Measurements from ENCODE around the gene SLC17A3.

Gene SLC17A3

DNA sequence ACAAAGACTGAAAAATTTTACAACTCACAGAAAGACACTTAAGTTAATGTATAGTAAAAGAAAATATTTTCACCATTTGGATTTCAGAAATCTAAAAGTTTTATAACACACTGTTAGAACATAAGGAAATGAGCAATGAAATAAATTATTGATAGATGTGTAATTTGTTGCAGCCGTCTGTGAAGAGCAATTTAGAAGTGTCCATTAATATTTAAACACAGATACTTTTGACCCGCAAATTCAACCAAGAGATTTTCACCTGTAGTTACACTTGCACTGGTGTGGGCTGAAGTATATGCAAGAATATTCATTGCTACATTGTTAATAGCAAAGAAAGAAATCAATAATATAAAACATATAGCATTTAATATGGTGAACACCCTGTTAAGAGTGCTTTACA lies 14.6 kb upstream of the SLC17A3 start:
- no peak for DNase-seq

DNA sequence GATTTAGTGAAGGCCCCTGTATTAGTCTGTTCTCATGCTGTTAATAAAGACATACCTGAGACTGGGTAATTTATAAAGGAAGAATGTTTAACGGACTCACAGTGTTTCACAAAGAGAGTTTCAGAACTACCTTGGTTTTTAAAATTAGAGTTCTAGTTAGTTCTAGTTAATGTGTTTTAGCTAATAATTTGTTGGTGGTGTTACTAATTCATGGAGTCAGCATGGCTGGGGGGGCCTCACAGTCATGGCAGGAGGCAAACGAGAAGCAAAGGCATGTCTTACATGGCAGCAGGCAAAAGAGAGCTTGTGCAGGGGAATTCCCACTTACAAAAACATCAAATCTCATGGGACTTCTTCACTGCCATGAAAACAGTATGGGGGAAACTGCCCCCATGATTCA lies 12.0 kb upstream of the SLC17A3 start:
- no peak for DNase-seq

DNA sequence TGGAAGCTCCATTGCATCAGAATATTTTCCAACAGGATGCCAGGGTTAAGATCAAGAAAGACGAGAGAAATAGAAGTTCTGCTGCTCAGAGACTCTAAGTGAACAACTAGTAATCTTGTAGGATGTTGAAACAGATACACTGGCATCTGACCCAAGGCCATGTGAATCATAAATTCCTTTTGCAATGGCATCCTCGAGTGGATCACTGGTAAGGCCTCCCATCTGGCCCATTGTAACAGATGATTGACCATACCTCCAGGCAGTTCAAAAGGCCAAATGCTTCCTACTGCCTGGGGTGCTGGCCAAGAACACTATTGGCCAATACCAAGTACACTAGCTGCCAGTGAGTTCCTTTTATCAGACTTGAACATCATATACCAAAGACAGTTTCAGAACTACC lies 9.9 kb upstream of the SLC17A3 start:
- DNase-seq, result no peak

DNA sequence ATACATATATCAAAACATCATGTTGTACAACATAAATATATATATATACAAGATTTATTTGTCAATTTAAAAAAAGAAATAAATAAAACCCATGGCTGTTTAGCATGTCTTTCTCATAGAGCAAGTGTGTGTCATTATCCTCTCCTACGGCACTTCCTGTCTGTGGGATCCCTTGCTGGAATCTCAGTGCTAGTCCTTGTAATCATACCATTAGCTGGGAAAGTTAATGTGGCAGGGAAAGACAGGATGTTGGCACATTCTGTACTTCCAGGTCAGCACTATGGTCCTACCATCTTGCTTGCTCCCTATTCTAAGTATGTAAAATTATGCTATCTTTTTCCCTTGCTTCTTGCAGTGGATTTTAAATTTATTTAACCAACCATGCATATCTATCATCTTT lies 9.5 kb upstream of the SLC17A3 start:
- DNase-seq, result no peak

DNA sequence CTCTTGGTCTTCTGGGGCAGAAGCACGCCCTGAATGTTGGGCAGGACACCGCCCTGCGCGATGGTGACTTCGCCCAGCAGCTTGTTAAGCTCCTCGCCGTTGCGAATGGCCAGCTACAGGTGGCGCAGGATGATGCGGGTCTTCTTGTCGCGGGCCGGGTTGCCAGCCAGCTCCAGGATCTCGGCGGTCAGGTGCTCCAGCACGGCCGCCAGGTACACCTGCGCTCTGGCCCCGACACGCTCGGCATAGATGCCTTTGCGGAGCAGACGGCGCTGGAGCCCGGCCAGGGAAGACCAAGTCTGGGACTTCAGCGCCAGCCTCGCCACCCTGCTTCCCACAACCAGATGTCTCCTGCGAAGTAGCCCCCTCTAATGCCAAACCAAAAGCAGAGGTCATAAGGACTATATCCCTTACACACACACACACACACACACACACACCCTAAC lies 8.0 kb upstream of the SLC17A3 start:
- DNase-seq, result no peak

DNA sequence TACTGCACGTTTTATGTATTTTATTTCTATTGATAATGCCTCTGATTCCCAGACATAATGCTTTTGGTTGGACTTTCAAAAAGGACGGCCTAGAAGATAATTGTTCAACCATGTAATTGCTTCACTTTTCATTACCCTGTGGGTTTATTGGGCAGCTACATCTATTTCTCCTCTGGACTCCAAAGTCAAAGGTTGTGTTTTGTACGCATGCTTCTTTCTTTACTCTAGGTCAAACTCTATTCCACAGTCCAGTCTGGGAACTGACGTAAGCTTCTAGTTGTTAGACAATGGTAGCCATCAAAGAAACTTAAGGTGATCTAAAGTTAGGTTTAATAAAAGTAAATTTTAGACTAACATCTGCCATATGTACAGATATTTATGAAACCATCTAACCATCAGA lies 6.6 kb upstream of the SLC17A3 start:
- no peak for DNase-seq

DNA sequence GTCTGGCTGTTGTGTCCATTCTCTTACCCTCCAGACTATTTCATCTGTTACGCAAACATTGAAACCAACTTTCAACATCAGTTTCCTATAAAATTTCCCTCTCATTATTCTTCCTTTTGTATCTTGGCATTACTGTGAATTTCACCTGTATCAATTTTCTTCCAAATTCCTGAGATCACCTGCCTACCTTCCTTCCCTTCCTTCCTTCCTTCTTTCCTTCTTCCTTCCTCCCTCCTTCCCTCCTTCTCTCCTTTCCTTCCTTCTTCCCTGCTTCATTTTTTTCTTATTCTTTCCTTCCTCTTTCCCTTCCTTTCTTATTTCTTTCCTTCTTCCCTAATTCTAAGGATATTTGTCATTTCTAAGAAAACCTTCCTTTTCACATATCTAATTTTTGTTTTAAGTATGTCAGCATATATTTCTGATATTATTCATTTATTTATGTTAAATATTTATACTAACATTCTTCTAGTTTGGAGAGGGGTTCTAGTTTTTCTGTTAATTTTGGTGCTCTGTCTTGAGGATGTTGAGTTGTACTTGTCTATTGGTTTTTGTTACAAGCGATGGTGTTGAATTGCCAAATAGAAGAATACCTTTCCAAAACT lies 4.8 kb upstream of the SLC17A3 start:
- DNase-seq, result no peak

DNA sequence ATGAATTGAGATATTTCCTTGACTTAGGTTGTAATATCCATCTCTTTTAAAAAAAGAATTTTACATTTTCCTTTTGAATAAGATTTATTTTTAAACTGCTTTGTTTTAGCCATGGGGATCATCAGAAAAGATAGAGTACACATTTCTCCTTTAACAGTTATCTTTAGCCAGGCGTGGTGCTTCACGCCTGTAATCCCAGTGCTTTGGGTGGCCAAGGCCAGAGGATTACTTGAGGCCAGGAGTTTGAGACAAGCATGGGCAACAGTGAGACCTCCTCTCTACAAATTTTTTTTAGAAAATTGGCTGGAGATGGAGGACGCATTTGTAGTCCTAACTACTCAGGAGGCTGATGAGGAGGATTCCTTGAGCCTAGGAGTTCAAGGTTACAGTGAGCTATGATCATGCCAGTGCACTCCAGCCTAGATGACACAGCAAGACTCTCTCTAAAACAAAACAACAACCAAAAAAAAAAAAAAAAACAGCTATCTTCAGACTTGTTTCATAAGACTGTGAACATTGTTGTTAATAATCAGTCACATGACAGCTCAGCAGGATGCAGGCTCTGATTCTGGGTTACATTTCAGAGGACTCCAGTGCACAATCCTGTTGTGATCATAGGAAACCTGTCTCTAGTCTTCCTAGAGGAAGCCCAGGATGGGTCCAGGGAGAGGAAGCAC lies 2.0 kb upstream of the SLC17A3 start:
- no peak for DNase-seq

DNA sequence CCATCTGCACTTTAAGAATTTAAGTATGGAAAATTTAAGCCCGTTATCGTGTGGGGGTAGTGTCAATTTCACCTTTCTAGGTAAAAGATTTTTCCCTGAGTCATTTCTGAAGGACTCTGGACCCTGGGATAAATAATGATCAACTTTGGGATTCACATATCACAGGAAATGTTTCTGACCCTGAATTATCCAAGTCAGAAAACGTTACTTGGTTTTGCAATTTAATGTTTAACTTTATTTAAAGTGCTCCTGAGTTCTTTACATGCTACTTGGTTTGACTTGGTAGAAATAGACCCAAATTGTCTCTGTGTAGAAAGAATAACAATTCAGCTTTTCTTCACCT lies 1.5 kb upstream of the SLC17A3 start:
- no peak for DNase-seq

DNA sequence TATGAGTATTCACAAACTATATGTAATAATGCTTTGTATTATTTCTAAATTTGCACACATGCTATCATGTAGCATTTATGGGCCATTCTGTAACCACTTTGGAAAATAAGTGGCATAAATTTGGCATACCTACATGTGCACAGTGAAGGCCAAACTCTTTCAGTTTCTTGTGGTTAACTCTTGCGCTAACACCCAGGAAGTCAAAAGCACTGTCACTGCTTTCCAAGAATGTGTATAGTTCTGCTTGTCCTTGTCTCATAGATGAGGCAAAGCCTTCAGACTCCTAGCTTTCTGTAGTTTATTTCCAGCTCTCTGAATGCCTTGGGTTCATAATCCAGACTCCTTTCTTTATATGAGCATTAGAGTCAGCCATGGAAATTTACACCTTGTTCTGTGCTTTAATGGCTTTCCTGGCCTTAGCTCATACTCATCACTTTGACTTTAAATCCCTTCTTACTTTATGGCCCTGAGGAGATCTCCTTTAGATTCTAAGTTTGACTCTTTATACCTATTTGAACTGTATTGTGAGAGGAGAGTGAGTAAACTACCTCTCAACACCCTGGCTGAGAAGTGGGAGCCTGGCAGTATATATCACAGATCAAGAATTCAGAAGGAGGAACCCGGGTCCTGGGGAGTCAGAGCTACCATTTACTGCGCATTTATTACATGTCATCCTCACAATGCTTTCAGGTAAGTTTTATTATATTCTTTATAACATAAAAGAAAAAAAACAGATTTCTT lies 949 bp upstream of the SLC17A3 start:
- no peak for DNase-seq

DNA sequence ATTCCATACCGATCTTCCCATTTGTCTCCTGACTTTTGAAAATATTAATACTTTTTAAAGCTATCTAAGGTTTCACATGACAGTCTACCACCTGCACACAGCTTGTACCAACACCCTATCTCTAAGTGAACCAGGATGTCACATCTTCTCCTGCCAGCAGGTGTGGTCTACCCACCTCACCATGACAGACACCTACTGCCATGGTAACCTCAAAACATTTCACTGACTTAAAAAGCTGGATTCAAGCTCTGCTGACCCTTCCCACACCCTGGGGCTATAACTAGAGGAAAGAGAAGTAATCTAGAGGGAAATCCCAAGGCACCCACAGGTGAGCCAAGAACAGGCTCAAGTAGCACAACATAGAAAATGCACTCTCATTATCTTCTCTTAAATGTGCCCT lies 1.2 kb downstream of the SLC17A3 start:
- no peak for DNase-seq

DNA sequence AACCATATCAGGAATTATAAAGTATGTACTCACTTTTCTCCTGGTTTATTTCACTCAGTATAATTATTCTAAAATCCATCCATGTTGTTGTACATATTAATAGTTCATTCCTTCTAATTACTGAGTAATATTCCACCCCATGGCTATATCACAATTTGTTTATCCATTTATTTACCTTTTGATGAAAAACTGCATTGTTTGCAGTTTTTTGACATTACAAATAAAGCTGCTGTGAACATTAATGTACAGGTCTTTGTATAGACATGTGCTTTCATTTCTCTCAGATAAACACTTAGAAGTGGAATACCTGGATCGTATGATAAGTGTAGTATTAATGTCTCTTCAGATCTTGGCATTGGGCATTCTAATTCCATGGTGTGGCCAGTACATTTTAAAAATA lies 4.2 kb downstream of the SLC17A3 start:
- DNase-seq, result no peak

DNA sequence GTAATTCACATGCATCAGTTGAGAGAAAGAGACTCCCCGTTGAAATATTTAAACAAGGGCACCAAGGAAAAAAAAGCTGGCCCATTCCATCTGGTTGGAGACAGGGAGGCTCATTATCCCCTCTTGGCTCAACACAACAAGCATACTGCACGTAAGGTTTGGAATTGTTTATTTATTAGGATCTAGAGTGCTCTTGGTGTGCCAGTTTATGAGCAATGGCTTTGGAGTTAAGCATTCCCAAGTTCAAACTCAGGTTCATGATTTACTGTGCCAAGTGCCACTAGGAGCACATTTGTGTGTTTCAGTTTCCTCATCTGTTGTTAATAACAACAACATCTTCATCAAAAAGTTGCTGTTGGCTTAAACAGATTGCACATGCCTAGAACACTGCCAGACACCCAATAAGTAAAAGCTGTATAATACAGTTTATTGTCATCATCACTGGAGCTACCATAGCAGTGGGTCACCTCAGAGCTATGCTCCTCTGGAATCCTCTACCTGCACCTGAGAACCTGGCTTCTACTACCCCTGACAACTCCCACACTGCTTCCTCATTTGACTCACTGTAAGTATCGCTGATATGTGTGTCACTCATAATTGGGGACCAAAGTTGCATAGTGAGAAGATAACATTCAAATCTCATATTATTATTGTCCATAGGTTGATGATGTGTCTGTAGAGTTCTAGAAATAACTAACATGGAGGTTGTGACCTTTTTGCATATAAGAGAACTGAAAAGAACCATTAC lies 5.4 kb downstream of the SLC17A3 start:
- DNase-seq, result no peak

DNA sequence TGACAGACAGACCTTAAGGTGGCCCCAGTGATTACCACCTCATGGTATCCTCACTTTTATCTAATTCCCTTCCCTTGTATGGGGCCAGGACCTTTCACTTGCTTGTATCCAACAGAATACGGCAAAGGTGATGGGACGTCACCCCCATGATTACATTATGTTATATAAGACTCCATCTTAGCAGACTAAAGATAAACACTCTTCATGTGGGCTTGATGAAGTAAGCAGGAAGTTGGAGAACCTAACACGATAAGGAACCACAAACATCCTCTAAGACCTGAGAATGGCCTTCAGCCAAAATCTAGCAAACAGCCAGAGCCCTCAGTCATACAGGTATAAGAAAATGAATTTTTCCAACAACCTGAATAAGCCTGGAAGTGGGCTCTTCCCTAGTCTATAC lies 8.0 kb downstream of the SLC17A3 start:
- DNase-seq, result no peak

DNA sequence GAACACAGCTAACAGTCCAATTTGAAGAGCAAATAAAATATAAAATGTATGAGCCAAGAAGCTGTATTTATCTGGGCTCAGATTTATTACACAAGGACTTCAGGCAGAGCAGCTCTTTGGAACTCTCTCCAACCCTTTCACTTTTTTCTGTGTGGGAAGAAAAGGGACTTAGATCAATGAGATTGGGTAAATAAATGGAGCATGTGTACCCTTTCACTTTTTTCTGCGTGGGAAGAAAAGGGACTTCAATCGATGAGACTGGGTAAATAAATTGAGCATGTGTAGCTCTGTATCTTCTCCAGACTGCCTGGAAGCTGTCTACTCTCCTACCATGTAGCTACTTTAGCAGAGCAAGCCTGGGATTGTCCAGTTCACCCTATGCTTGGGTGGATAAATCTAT lies 10.7 kb downstream of the SLC17A3 start:
- DNase-seq, result no peak

DNA sequence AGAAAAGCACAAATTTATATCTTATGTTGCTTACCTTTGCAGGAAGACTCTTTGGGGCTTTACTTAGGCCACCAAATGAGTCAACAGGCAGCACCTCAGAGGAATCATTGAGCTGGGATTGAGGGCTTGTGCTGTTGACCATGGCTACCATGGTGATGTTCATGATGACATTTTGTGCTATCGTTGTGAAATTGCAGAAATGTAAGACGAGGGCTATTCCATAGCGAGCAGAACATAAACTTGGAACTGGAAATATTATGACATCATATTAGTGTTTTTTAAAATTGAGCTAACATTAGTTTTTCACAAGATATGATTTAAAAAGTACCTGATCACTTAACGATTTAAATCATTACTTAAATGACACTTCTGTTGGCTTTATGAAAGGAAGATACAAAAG lies 11.8 kb downstream of the SLC17A3 start:
- DNase-seq, result no peak

DNA sequence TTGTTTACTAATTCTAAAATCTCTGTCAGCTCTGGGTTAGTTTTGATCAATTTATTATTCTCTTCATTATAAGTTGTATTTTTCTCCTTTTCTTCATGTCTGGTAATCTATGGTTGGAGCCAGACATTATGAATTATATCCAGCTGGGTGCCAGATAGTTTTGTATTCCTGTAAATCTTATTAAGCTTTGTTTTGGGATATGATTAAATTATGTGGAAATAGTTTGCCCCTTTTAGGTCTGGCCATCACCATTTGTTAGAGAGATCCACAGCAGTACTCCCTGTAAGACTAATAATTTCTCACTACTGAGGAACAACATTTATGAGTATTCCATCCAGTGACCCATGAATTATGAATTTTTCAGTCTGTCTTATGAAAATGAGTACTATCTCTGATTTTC lies 21.3 kb downstream of the SLC17A3 start:
- DNase-seq, result no peak

DNA sequence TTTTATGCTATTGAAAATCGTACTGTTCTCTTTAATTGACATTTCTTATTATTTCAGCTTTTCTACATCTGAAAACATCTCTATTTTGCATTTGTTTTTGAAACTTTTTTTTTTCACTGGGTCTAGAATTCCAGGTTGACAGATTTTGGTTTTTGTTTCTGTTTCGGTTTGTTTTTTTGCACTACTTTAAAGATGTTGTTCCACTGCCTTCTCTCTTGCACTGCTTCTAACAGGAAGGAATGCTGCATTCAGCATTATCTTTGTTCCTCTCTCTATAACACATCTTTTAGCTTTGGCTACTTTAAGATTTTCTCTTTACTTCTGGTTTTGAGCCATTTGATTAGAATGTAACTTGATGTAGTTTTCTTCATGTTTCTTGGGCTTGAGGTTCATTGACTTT lies 22.1 kb downstream of the SLC17A3 start:
- DNase-seq, result no peak

DNA sequence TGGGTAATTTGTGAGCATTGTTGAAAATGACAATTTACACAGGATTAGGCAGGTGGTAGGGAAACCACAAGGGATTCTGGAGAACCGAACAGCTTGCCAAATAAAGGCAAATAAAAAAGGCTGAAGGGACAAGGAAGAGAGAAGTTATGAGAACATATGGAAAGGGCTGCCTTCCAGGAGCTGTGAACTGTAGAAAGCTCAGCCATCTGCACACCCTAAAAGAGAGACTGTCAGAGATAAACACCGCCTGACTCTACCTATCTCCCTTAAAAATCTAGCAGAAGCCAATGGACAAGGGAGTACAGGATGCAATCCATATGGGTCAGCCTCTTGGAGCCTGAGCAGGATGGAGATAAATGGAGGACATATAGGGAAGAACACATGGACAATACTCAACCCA lies 29.5 kb downstream of the SLC17A3 start:
- no peak for DNase-seq

DNA sequence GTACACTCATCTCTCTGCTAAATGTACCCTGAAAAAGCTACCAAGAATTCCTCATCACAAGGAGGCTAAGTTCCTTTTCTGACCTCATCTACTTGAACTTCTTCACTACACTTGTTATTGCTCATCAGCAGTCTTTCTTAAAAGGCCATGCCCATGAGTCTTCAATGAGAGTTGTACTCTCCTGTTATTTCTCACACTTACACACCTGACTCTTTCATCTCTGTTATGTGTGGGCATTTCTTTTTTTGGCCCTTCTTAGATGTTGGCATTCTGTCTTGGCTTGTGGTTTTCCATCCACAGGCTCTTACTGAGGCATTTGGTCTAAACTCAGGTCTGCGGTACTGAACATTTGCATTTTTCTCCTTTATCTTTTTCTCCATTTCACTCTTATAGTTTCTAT lies 31.5 kb downstream of the SLC17A3 start:
- DNase-seq, result no peak

DNA sequence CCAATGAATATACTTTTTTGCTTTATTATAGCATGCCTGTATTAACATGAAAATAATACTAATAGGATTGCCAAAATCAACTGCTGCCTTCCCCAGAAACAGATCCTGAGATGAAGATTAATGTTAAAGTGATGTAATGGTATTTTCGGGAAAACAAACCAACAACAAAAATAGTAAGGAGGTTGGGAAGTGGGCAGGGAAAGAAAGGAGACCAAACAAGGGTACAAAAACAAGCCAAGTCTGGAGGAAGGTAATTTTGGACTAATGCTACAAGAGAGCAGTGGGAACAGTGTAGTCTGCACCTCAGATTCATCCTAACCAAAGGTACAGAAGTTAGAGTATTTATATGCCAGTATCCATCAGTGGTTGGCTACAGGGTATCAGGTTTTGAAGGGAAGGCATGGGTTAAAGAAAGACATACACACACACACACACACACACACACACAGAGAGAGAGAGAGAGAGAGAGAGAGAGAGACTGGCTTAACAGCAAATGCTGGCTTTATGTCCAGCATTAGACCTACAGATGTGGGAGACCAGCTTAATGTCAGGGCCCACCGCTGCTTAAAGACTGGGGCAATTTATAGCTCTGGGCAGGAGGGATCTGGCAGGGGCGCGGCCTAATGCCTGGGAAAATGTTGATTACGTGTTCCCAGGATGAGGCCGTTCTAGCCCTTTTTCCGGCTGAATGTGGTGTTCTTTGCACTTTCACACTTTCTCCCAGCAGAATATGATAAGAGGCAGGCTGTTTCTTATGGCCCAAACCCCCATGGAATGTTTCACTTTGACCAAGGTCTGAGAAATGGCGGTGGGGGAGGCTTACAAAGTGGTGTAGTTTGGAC lies 38.4 kb downstream of the SLC17A3 start:
- peak; percentile 26 for DNase-seq

DNA sequence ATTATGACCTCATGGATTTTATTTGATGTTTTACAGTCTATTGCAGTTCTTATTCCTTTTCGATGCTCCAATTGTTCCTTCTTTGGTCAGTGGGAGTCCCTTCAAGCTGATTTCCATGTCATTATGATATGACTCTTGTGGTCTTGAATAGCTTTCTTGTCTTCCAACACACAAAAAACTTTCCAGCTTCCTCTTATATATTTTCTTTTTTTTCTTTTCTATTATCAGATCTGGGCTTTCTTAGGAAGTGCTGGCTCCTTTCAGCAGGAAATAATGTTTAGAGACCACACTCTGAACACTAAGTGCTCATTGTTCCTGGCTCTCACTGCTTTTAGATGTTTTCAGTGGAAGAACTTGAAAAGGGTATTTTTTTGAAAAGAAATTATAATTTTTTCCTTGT lies 39.1 kb downstream of the SLC17A3 start:
- no peak for DNase-seq

DNA sequence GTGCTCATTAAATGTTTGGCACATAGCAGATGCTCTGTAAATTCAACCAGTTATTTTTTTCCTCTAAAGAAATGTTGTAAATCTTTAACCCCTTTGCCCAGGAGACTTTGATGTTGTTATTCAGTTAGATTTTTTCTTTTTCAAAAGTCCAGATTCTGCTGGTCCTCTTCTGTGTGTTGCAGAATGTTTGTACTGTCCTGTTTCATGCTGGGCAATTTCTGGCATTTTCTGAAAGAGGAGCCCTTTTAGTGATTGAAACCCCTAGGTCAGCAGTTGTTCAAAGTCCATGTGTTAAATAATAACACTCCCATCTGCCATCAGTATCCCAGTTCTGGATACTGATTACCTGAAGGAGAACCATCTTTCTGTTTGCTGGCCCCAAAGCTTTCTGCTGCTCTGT lies 40.9 kb downstream of the SLC17A3 start:
- no peak for DNase-seq
